Astrocyte (in vitro differentiated cells and primary cell): ENCODE results near the gene ZBTB37.

Experiments
- EZH2 ChIP-seq: IDR thresholded peaks from 2 replicates; pipeline ENCODE4 v1.6.1; 2012; ENCODE audit warnings: mild to moderate bottlenecking, low read length, inconsistent platforms; ENCODE audit not compliant: insufficient read depth
- TF ChIP-seq, protein P1 (sequence below): IDR thresholded peaks from 2 replicates; pipeline ENCODE4 v1.5.1; 2011; ENCODE audit warnings: low read depth, mild to moderate bottlenecking, inconsistent platforms, low read length, moderate library complexity; ENCODE audit not compliant: insufficient read depth

DNA sequence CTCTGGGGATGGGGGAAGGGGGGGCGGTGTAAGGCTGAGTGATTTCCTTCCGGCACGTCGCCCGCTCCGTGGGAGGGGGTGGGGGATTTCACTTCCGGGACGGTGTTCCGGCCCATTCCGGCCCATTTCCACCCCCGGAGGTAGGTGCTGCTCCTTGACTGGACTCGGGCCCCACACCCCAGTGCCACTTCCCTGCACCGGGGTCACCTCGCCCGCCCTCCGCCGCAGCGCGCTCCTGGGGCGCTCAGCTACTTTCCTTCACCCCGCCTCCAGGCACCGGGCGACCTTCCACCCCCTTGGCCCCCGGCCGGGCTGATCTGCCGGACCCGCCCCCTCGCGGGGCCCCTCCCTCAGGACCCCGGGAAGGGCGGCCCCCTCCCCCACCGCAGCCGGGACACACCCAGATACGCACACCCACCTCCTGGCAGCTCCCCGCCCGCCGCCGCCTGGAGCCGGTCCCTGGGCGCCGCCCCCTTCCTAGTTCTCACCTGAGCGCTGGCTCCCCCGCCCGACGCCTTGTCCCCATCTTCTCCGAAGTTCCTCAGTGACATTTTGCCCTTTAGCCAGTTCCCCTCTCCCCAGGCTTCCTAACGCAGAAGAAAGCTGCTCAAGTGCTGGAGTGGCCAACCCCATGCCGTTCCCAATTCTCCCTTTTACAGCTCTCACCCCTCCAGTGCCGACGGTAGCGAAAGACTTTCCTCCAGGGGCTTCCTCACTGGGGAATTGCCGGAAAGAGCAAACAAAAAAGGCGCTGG, at the start of gene ZBTB37:
- TF ChIP-seq, protein P1, sequence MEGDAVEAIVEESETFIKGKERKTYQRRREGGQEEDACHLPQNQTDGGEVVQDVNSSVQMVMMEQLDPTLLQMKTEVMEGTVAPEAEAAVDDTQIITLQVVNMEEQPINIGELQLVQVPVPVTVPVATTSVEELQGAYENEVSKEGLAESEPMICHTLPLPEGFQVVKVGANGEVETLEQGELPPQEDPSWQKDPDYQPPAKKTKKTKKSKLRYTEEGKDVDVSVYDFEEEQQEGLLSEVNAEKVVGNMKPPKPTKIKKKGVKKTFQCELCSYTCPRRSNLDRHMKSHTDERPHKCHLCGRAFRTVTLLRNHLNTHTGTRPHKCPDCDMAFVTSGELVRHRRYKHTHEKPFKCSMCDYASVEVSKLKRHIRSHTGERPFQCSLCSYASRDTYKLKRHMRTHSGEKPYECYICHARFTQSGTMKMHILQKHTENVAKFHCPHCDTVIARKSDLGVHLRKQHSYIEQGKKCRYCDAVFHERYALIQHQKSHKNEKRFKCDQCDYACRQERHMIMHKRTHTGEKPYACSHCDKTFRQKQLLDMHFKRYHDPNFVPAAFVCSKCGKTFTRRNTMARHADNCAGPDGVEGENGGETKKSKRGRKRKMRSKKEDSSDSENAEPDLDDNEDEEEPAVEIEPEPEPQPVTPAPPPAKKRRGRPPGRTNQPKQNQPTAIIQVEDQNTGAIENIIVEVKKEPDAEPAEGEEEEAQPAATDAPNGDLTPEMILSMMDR = no peak
- TF ChIP-seq EZH2 = no peak
